GM18508 (cell line): ENCODE measurements around the gene SUSD1.
A peak's percentile ranks its signal among the peaks of the same experiment; 100 is the strongest.

ENCODE experiments used
- ATAC-seq: cut with Tn5 transposase; IDR thresholded peaks from one replicate; pipeline ENCODE4 v1.9.1; 2021; ENCODE audit warnings: moderate number of reproducible peaks; ENCODE audit not compliant: insufficient read depth, unreplicated experiment

SUSD1 gene

DNA sequence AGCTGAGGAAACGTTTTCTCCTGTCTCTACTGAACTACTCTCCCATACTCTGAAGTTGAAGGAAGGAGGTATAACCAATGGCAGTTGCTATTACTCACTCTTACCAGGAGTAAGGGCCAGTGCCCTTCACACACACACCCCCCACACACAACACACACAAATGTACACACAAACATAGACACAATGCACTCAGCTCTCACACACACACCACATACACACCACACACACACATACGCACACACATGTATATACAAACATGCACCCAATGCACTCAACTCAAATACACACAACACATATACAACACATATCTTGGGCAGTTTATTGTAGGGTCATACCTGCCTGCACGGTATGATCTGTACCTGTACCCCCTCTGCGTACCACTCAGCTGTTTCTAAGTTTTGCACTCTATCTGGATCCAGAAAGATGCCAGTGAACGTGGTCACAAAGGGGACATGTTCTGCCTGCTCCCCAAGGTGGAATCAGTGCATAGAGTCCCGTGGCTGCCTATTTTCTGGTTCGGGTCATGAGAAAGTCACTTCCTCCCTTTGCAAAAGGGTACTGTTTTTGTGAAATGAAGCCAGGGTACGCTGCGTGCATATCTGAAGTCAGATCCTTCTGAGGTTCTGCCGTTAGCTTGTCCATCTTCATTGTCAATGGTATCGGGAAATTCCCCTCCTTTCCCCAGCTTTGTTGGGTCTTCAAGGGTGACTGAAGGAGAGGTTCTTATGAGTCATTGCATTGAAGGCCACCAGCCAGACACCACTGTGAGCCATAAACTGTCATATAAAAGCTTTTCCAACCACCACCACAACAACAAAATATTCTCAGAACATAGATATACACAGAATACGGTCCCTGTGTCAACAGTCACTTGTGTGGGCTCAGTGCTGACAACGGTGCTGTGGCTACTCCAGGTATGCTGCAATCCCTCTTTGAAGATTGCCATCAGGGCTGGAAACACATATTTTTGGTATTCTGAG is 146.6 kb downstream of the SUSD1 start:
- peak; percentile 50 for ATAC-seq

DNA sequence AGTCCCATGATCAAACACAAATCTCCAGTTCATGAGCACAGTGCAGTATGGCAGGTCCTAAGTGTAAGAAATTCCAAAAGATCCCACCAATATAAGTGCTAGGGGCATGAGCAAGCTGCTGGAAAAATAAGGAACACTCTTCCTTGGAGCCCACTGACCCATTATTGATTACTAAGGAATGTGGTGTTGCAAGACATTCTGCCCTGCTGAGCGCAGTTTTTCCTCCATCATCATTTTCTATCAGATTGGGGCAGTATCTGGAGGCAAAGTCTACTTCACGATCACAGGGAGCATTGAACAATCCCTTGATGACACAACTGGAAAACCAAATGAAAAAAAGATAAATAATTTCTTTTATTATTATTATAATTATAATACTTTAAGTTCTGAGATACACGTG is 149.2 kb downstream of the SUSD1 start:
- no peak for ATAC-seq

DNA sequence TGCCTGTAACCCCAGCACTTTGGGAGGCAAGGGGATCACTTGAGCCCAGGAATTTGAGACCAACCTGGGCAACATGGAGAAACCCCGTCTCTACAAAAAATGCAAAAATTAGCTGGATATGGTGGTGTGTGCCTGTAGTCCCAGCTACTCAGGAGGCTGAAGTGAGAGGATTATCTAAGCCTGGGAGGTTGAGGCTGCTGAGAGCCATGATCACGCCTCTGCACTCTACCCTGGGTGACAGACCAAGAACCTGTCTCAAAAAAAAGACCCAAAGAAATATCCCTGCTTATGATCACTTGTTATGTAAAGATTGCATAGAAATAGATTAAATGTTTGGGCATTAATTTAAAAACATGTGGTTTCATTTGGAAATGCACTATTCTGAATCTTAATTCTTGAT is 153.4 kb downstream of the SUSD1 start:
- no peak for ATAC-seq

DNA sequence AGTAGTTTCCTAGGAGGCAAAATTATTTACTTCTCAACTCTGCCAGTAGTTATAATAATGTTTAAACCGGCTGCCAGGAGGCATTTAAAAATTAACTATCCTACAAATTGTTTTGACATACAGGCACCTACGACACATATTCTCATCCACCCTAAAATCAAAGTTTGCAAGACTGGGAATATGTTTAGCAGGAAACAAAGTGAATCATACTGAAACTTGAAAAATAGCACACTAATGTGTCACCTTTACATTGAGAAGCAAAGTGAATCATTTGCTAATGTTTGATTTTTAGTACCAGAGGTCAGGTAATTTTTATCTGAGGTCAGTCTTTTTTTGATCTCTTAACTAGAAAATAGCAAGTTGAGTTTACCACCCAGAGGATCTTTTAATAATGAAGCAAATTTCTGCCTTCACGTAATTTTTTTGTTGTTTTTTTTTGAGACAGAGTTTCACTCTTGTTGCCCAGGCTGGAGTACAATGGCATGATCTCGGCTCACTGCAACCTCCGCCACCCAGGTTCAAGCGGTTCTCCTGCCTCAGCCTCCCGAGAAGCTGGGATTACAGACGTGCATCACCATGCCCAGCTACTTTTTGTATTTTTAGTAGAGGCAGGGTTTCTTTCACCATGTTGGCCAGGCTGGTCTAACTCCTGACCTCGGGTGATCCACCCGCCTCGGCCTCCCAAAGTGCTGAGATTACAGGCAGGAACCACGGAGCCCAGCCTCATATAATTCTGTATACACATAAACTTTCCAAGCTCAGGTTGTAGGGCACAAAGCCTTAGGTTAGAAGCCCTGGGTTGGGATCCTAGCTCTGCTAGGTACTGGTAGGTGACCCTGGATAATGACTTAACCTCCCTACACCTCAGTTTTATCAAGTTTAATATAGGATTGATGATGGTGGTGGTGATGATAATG is 154.2 kb downstream of the SUSD1 start:
- ATAC-seq = peak; percentile 53

- no peak for ATAC-seq
Measured at GRCh38 chr9:112017878-112018277, 157.2 kb downstream of the SUSD1 start.

DNA sequence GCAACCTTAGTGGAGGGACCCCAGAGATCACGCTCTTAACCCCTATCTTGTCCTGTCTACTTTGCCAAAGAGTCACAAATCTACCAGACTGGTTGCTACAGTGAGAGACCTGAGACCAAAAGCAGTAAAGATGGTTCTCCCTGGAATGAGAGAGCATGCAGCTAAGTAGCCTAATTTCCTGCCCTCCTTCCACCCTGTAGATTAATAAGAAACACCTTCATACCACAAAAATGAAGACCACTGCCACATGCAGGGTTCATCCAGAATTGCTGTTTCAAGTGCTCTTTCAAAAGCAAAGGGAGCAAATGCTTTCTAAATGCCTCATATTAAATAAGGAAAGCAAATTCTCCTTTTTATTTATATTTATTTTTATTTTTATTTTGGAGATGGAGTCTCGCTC is 159.4 kb downstream of the SUSD1 start:
- ATAC-seq = no peak

DNA sequence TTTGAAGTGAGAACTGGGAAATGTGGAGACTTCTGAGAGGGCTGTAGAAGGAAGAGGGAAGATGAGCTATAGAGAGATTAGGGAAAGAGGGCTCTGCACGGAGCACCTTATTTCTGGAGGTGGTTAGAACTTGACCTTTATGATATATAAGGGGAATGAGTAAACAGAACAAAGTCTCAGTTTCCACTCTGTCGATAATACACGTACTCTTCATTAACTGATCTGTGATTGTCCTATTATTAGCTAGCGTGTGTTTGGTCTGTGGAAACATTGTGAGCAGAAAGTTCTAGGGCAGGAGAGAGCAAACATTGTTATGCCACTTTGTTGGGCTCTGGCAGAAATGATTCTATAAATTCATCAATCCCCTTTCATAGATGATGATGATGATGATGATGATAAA is 159.9 kb downstream of the SUSD1 start:
- no peak for ATAC-seq

DNA sequence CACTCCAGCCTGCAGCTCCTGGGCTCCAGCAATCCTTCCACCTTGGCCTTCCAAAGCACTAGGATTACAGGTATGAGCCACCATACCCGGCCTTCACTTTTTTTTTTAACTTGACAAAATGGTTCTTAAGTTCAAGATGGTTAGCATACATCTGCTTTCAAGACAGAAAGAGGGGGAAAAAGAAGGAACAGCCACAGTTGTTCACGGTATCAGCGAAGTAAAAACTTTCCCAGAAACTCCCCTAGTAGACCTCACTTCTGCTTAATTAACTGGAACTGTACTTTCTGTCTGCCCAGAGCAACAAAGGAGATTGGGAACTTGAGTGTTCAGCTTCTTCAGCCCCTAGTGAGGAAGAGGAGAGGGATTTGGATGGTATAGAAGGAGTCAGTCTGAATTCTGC is 161.8 kb downstream of the SUSD1 start:
- no peak for ATAC-seq

DNA sequence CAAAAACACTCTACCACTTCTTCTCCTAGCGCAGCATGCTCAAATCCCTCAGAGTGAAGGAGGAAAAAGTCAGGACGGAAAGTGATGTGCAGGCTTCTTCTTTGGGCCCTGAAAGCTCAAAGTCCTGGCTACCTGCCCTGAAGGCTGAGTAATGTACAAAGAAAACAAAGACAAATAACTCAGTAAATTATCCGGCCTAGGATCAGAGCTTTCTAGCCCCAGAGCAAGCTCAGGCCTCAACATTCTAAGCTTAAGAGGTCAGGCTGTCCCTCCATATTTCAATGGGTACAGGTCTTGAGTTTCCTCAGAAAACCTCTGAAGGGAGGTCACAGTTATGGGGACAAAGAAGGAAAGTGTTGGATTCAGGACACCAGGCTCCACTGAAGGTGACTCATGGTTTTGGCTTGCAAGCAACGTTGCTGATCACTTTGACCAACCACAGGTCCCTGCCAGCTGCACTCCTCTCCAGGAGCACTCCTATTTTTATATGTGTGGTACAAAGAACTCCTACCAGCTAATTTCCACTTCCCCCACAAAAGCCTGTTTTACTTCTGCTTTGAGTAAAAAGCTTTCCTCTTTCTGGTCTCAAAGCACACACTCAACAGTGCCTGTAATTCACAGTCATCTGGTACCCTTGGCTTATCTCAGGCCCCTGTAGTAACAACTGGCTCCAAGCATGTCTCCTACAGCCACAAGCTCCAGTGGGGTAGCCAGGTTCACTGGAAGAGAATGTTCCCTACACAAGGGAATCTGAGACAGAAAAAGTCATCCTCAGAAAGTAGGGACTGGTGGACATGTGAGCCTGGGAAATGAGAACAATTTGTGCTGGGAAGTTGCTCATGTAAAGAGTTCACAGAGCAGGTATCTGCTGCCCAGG is 162.8 kb downstream of the SUSD1 start:
- peak; percentile 55 for ATAC-seq

- no peak for ATAC-seq
Measured at GRCh38 chr9:112011051-112011620, 164.0 kb downstream of the SUSD1 start.

GRCh38 chr9:112010537-112010936 is 164.6 kb downstream of the SUSD1 start:
- ATAC-seq = no peak

DNA sequence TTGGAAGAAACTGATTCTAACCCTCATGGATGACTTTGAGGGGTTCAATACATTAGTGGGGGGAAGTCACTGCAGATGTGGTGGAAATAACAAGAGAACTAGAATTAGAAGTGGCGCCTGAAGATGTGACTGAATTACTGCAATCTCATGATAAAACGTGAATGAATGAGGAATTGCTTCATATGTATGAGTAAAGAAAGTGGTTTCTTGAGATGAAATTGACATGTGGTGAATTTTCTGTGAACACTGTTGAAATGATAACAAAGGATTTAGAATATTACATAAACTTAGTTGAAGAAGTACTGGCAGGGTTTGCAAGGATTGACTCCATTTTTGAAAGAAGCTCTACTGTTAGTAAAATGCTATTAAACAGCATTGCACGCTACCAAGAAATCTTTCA is 165.4 kb downstream of the SUSD1 start:
- ATAC-seq = no peak

DNA sequence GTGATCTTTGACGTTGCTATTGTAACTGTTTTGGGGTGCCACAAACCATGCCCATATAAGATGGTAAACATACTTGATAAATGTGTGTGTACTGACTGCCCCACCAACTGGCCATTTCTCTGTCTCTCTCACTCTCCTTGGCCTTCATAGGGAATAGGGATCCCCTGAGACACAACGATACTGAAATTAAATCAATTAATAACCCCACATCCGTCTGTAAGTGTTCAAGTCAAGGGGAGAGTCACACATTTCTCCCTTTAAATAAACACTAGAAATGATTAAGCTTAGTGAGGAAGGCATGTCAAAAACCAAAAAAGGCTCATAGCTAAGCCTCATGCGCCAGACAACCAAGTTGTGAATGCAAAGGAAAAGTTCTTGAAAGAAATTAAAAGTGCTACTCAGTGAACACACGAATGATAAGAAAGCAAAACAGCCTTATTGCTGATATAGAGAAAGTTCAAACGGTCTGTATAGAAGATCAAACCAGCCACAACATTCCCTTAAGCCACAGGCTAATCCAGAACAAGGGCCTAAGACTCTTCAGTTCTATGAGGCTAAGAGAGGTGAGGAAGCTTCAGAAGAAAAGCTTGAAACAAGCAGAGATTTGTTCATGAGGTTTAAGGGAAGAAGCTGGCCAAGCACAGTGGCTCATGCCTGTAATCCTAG is 167.4 kb downstream of the SUSD1 start:
- no peak for ATAC-seq

GRCh38 chr9:112006361-112007020 is 168.6 kb downstream of the SUSD1 start:
- no peak for ATAC-seq

GRCh38 chr9:112005939-112006338 is 169.2 kb downstream of the SUSD1 start:
- no peak for ATAC-seq

- ATAC-seq = no peak
Measured at GRCh38 chr9:112003538-112003937, 171.6 kb downstream of the SUSD1 start.

GRCh38 chr9:112002847-112003457 is 172.1 kb downstream of the SUSD1 start:
- no peak for ATAC-seq

GRCh38 chr9:112002131-112002846 is 172.8 kb downstream of the SUSD1 start:
- ATAC-seq = no peak
